HG03060 (cell line): Measurements from ENCODE around the gene HSPBAP1.
"Not testable (repeated sequence)": the region's sequence is repeated elsewhere in the genome, so short reads cannot be mapped to it uniquely, and the experiment has no call there.

Experiments
- ATAC-seq: cut with Tn5 transposase; IDR thresholded peaks from one replicate; pipeline ENCODE4 v1.9.1; 2021; ENCODE audit warnings: low read depth, moderate number of reproducible peaks; ENCODE audit not compliant: unreplicated experiment

The HSPBAP1 gene

GRCh38 chr3:122742234-122742633, 51.4 kb downstream of the HSPBAP1 start:
- no peak for ATAC-seq

GRCh38 chr3:122739172-122739571, 54.5 kb downstream of the HSPBAP1 start:
- ATAC-seq: no peak

DNA sequence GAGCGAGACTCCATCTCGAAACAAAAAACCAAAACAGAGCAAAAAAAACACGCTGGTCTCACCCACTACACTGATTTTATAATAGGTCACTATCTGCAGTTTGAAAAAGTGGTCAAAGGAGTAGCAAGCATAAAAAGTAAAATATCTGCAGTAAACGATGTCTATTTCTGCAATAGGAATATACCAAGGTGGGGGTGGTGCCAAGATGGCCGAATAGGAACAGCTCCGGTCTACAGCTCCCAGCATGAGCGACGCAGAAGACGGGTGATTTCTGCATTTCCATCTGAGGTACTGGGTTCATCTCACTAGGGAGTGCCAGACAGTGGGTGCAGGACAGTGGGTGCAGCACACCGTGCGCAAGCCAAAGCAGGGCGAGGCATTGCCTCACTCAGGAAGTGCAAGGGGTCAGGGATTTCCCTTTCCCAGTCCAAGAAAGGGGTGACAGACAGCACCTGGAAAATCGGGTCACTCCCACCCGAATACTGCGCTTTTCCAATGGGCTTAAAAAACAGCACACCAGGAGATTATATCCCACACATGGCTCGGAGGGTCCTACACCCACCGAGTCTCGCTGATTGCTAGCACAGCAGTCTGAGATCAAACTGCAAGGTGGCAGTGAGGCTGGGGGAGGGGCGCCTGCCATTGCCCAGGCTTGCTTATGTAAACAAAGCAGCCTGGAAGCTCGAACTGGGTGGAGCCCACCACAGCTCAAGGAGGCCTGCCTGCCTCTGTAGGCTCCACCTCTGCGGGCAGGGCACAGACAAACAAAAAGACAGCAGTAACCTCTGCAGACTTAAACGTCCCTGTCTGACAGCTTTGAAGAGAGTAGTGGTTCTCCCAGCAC, 60.7 kb downstream of the HSPBAP1 start:
- ATAC-seq: not testable (repeated sequence)

- no peak for ATAC-seq
Observed at GRCh38 chr3:122730240-122730639, 63.4 kb downstream of the HSPBAP1 start.

DNA sequence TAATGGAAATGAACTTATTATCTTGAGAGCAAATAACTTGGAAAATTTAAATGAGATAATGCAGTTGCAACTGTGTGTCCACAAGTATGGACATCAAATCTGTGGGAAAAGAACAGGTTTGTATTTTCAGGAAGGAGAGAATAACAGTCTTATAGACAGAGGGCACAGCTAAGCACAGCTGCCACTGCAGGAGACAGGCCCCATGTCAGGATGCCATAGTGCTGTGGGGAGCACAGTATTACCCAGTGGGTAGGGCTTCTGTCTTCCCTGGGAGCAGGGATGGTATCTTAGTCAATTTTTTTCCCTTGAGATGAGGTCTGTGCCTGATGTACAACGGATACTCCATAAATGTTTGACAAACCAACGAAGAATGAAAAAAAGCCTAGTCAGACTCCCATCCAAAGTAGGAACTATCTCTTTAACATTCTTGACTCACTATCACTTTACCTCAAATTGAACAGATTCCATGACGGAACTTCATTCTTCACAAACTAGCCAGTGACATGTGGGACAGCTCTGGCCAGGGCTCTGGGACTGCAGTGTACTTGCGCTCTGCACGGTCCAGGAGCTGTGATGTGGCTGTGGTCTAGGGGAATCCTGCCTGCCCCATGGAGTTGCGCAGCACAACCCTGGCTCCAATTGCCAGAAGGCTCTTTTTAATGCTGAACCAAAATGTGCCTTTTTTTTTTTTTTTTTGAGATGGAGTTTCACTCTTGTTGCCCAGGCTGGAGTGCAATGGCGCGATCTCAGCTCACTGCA, 64.7 kb downstream of the HSPBAP1 start:
- no peak for ATAC-seq

DNA sequence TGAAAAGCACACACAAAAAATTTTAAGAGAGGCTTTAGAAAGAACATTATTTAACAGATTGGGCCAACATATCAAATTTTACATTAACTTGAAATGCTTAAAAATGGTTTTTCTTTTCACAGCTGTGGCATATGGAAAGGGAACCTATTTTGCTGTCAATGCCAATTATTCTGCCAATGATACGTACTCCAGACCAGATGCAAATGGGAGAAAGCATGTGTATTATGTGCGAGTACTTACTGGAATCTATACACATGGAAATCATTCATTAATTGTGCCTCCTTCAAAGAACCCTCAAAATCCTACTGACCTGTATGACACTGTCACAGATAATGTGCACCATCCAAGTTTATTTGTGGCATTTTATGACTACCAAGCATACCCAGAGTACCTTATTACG, 65.4 kb downstream of the HSPBAP1 start:
- no peak for ATAC-seq

DNA sequence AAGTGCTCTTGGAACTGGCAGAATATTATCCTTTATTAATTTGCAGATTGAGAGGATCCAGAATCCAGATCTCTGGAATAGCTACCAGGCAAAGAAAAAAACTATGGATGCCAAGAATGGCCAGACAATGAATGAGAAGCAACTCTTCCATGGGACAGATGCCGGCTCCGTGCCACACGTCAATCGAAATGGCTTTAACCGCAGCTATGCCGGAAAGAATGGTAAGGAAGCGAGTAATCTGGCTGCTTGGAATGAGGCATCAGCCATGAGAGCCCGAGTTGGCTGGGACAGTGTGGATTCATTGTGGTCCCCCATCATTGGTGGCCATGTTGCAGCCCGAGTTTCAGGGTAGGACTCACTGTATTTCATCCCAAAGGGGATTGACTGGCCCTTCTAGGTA, 65.9 kb downstream of the HSPBAP1 start:
- ATAC-seq: no peak

GRCh38 chr3:122727294-122727693, 66.3 kb downstream of the HSPBAP1 start:
- no peak for ATAC-seq

DNA sequence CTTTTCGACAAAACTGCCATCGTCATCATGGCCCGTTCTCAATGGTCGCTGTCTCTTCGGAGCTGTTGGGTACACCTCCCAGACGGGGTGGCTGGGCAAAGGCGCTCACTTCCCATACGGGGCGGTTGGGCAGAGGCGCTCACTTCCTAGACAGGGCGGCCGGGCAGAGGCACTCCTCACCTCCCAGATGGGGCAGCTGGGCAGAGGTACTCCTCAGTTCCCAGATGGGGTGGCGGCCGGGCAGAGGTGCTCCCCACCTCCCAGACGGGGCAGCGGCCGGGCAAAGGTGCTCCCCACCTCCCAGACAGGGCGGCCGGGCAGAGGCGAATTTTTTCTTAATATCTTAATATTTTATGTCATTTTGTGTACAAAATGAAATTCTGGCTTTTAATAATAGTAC, 68.5 kb downstream of the HSPBAP1 start:
- no peak for ATAC-seq

- no peak for ATAC-seq
Observed at GRCh38 chr3:122719273-122719921, 74.2 kb downstream of the HSPBAP1 start.

GRCh38 chr3:122716667-122717066, 77.0 kb downstream of the HSPBAP1 start:
- no peak for ATAC-seq

DNA sequence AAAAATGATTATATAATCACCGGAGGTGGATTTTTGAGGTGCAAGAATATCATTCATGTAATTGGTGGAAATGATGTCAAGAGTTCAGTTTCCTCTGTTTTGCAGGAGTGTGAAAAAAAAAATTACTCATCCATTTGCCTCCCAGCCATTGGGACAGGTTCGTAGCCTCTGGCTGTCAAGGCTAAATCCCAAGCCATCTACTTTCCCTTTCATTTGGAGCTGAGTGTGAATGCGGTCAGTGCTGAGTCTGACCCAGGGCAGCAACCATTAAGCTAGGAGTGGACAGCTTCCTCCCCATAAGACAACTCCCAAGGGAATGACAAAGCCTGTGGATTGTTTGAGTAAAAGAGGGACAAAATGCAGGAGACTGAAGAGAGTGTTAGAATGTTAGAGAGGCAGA, 79.4 kb downstream of the HSPBAP1 start:
- ATAC-seq: no peak

GRCh38 chr3:122710616-122711251, 82.9 kb downstream of the HSPBAP1 start:
- ATAC-seq: not testable (repeated sequence)

DNA sequence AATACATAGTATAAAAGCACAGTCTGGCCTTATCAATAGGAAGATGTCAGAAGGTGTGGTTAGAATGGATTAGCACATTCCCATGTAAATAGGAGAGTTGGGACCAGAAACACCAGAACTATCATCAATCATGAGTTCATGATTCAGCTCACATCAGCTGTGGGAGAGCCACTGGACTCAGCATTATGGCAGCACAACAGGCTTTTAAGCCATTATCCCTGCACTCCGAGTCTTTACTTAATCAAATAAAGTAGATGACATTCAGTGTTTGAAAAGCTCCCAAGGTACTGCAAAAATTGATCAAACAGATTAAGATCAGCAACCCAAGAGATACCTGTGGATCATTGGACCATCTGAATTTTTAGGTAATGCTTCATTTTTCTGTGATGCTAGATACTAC, 88.3 kb downstream of the HSPBAP1 start:
- no peak for ATAC-seq

GRCh38 chr3:122700193-122700592, 93.4 kb downstream of the HSPBAP1 start:
- ATAC-seq: no peak

GRCh38 chr3:122697952-122698620, 95.5 kb downstream of the HSPBAP1 start:
- ATAC-seq: peak; percentile 58

- no peak for ATAC-seq
Observed at GRCh38 chr3:122695927-122696561, 97.6 kb downstream of the HSPBAP1 start.

DNA sequence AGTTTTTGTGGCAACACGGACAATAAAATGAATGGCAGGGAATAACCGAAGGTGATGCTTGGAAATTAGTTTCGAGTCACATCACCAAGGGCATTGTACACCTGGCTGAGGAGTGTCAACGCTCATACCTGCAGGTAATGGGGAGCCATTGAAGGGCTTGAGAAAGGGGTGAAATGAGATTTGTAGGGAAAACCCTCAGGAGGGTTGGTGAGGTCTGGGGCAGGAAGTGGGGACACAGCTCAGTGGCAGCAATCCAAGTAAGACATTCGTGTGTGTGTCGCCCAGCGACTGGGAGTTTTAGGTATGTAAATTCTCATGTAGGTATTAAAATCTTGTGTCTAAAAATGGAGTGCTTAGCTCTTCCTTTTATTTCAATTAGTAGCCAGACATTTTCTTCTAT, 98.7 kb downstream of the HSPBAP1 start:
- ATAC-seq: no peak

DNA sequence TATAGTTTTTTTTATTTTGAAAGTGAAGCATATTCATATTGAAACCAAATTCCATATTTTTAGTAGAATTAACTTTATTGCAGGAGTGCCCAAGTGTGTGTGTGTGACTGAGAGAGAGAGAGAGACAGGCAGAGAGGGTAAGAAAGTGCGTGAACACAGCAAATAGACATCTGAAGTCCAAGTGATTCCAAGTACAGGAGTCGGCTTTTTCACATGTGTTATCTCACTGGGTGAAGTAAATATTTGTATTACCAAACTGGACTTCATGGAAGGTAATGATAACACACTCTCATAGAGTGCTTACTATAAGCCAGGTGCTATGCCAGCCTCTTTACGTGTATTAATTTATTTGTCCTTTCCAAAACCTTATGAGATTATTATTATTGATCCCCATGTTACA, 101.0 kb downstream of the HSPBAP1 start:
- ATAC-seq: no peak

- ATAC-seq: no peak
Observed at GRCh38 chr3:122691195-122691594, 102.4 kb downstream of the HSPBAP1 start.
